ENCODE measurements around the gene CLDN9.

Gene CLDN9

GRCh38 chr16:3012828-3013420, at the start of gene CLDN9:
Gene CLDN9, plus strand, starts transcription at chr16:3012923. Its CDS starts 440 bp downstream, at chr16:3013363.
- DNase-seq, result no peak

GRCh38 chr16:2963074-2963722, 49.5 kb upstream of the CLDN9 start:
- no peak for DNase-seq

- DNase-seq, result no peak
These were observed 48.8 kb upstream of the CLDN9 start, which contains the start of gene KREMEN2 for GRCh38 chr16:2963723-2964474. Gene KREMEN2, plus strand, starts transcription at chr16:2964275. Its CDS starts 246 bp downstream, at chr16:2964521.

- DNase-seq, result peak in 1 of 2 donors; percentile 20
These were observed 48.0 kb upstream of the CLDN9 start for GRCh38 chr16:2964475-2965336.

GRCh38 chr16:2966043-2966807, 46.5 kb upstream of the CLDN9 start:
- no peak for DNase-seq

- DNase-seq, result no peak
These were observed 45.9 kb upstream of the CLDN9 start for GRCh38 chr16:2966808-2967191.

- no peak for DNase-seq
These were observed 45.5 kb upstream of the CLDN9 start for GRCh38 chr16:2967211-2967631.

GRCh38 chr16:2967721-2968161, 45.0 kb upstream of the CLDN9 start:
- DNase-seq, result no peak

- no peak for DNase-seq
These were observed 44.4 kb upstream of the CLDN9 start for GRCh38 chr16:2968368-2968737.

GRCh38 chr16:2968738-2969544, 43.8 kb upstream of the CLDN9 start, which contains the start of gene PAQR4:
Gene PAQR4, plus strand, starts transcription at chr16:2969348. Its CDS starts 327 bp downstream, at chr16:2969675.
- DNase-seq, result peak; percentile 63 to 64

- DNase-seq, result peak; percentile 49 to 65
These were observed 42.9 kb upstream of the CLDN9 start for GRCh38 chr16:2969545-2970521.

- DNase-seq, result no peak
These were observed 42.2 kb upstream of the CLDN9 start for GRCh38 chr16:2970563-2970962.

GRCh38 chr16:2971134-2971984, 41.4 kb upstream of the CLDN9 start:
- no peak for DNase-seq

GRCh38 chr16:2971985-2972784, 40.5 kb upstream of the CLDN9 start:
- no peak for DNase-seq

GRCh38 chr16:2973093-2973492, 39.6 kb upstream of the CLDN9 start:
- DNase-seq, result no peak

GRCh38 chr16:2973605-2974318, 39.0 kb upstream of the CLDN9 start:
- DNase-seq, result no peak

Measured in bone marrow (tissue), 2 donors.